Ishikawa (cell line): ENCODE measurements around the gene PKN2.

Source experiments
- CEBPB ChIP-seq: IDR thresholded peaks from 2 replicates; pipeline ENCODE4 v1.6.1; 2012
- CREB1 ChIP-seq: IDR thresholded peaks from 2 replicates; pipeline ENCODE4 v1.6.1; 2012; ENCODE audit warnings: low read depth
- EGR1 ChIP-seq: IDR thresholded peaks from 2 replicates; pipeline ENCODE4 v1.6.1; 2012
- EP300 ChIP-seq: IDR thresholded peaks from 2 replicates; pipeline ENCODE4 v1.6.1; 2012; ENCODE audit warnings: borderline replicate concordance
- FOXM1 ChIP-seq: IDR thresholded peaks from 2 replicates; pipeline ENCODE4 v1.6.1; 2012; ENCODE audit warnings: low read depth, borderline replicate concordance
- NFIC ChIP-seq: IDR thresholded peaks from 2 replicates; pipeline ENCODE4 v1.6.1; 2012
- RAD21 ChIP-seq: IDR thresholded peaks from 2 replicates; pipeline ENCODE4 v1.6.1; 2012; ENCODE audit warnings: low read depth
- TAF1 ChIP-seq: IDR thresholded peaks from 2 replicates; pipeline ENCODE4 v1.6.1; 2012; ENCODE audit warnings: low read depth, mild to moderate bottlenecking
- TCF12 ChIP-seq: IDR thresholded peaks from 2 replicates; pipeline ENCODE4 v1.6.1; 2012; ENCODE audit warnings: low read depth
- TEAD4 ChIP-seq: IDR thresholded peaks from 2 replicates; pipeline ENCODE4 v1.6.1; 2012
- YY1 ChIP-seq: IDR thresholded peaks from 2 replicates; pipeline ENCODE4 v1.6.1; 2012; ENCODE audit warnings: low read depth
- ZBTB7A ChIP-seq: IDR thresholded peaks from 2 replicates; pipeline ENCODE4 v1.6.1; 2012; ENCODE audit warnings: low read depth
- TF ChIP-seq, protein P1 (sequence below): IDR thresholded peaks from 2 replicates; pipeline ENCODE4 v1.6.1; 2012
- TF ChIP-seq, protein P2 (sequence below): IDR thresholded peaks from 2 replicates; pipeline ENCODE4 v1.6.1; 2012; ENCODE audit warnings: low read depth, mild to moderate bottlenecking
- TF ChIP-seq, protein P3 (sequence below): IDR thresholded peaks from 2 replicates; pipeline ENCODE4 v1.6.1; 2012

Gene PKN2

DNA sequence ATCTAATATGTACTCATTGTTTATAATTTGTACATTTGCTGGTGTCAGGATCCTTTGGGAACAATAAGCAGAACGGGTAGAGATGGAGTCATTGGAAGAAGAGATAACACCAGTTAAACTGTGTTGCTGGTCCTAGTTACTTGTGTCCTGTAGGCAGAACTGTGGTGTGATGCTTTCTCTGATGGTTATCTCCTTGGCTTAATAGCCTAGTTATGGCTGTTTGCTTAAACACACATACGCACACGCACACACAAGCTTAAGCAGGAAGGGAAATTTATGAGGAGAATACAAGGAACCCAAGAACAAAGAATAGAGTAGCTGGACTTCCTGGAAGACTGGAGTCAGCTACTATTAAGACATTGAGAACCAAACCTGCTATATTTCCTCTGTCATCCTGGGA, 5.7 kb upstream of the PKN2 start:
- no peak for TF ChIP-seq EP300
- TF ChIP-seq, protein P1, sequence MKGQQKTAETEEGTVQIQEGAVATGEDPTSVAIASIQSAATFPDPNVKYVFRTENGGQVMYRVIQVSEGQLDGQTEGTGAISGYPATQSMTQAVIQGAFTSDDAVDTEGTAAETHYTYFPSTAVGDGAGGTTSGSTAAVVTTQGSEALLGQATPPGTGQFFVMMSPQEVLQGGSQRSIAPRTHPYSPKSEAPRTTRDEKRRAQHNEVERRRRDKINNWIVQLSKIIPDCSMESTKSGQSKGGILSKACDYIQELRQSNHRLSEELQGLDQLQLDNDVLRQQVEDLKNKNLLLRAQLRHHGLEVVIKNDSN: no peak
- TF ChIP-seq CEBPB: no peak
- TF ChIP-seq, protein P2, sequence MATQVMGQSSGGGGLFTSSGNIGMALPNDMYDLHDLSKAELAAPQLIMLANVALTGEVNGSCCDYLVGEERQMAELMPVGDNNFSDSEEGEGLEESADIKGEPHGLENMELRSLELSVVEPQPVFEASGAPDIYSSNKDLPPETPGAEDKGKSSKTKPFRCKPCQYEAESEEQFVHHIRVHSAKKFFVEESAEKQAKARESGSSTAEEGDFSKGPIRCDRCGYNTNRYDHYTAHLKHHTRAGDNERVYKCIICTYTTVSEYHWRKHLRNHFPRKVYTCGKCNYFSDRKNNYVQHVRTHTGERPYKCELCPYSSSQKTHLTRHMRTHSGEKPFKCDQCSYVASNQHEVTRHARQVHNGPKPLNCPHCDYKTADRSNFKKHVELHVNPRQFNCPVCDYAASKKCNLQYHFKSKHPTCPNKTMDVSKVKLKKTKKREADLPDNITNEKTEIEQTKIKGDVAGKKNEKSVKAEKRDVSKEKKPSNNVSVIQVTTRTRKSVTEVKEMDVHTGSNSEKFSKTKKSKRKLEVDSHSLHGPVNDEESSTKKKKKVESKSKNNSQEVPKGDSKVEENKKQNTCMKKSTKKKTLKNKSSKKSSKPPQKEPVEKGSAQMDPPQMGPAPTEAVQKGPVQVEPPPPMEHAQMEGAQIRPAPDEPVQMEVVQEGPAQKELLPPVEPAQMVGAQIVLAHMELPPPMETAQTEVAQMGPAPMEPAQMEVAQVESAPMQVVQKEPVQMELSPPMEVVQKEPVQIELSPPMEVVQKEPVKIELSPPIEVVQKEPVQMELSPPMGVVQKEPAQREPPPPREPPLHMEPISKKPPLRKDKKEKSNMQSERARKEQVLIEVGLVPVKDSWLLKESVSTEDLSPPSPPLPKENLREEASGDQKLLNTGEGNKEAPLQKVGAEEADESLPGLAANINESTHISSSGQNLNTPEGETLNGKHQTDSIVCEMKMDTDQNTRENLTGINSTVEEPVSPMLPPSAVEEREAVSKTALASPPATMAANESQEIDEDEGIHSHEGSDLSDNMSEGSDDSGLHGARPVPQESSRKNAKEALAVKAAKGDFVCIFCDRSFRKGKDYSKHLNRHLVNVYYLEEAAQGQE: no peak
- TF ChIP-seq, protein P3, sequence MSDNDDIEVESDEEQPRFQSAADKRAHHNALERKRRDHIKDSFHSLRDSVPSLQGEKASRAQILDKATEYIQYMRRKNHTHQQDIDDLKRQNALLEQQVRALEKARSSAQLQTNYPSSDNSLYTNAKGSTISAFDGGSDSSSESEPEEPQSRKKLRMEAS: no peak

DNA sequence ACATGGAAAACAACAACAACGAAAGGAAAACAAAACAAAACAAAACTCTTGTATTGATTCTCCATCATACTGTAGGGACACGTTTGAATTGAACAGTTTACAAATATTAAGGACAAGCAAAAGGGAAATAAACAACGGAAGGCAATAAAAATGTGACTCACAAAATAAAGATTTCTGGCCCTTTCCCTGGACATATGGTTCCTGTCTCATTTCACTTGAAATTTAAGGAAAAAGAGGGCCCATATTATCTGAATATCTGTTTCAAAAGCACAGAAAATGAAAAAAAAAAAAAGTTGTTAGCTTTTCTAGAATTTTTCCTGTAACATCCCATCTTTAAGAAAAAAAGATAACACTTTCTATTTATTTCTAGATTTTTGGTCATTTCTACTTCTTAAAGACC, 3.6 kb upstream of the PKN2 start:
- TF ChIP-seq, protein P2: no peak
- TF ChIP-seq TCF12 (no peak), EP300 (no peak), CEBPB (no peak), TAF1 (no peak), EGR1 (no peak), RAD21 (no peak), ZBTB7A (no peak), TEAD4 (no peak), FOXM1 (no peak), CREB1 (no peak), NFIC (no peak), YY1 (no peak)
- TF ChIP-seq, protein P1: no peak
- TF ChIP-seq, protein P3: no peak

DNA sequence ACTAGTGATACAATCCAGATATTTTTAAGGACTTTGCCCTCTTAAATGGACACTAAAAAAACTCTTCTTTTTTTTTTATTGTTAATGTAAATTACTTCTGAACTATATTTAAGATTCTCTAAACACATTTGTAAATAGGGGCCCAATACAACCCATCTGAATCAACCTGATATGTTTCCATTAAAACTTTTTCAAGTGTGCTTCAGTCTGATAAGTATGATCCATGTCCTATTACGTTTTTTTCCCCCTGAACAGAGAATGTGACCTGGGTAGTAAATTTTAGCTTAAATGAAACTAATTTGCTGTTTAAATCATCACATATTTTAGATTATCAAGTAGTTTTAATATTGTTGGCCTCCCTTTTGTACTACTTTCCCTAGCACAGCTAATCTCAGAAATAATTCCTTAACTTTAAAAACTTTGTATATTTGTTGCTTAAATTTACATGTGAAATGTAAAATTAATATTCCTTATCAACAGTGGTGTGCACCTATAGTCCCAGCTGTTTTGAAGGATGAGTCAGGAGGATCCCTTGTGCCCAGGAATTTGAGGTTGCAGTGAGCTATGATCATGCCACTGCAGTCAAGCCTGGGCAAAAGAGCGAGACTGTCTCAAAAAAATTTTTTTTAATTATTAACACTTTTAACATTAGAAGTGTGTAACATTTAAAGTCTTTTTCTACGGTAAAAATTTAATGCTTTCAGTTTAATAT, 3.0 kb upstream of the PKN2 start:
- TF ChIP-seq, protein P1: no peak
- TF ChIP-seq, protein P2: no peak
- TF ChIP-seq CREB1: no peak
- no peak for TF ChIP-seq YY1
- no peak for TF ChIP-seq TAF1
- TF ChIP-seq, protein P3: no peak
- TF ChIP-seq ZBTB7A: no peak
- no peak for TF ChIP-seq TEAD4
- no peak for TF ChIP-seq NFIC
- no peak for TF ChIP-seq EGR1
- TF ChIP-seq RAD21: no peak
- TF ChIP-seq EP300: no peak
- TF ChIP-seq FOXM1: no peak
- TF ChIP-seq TCF12: no peak
- no peak for TF ChIP-seq CEBPB

DNA sequence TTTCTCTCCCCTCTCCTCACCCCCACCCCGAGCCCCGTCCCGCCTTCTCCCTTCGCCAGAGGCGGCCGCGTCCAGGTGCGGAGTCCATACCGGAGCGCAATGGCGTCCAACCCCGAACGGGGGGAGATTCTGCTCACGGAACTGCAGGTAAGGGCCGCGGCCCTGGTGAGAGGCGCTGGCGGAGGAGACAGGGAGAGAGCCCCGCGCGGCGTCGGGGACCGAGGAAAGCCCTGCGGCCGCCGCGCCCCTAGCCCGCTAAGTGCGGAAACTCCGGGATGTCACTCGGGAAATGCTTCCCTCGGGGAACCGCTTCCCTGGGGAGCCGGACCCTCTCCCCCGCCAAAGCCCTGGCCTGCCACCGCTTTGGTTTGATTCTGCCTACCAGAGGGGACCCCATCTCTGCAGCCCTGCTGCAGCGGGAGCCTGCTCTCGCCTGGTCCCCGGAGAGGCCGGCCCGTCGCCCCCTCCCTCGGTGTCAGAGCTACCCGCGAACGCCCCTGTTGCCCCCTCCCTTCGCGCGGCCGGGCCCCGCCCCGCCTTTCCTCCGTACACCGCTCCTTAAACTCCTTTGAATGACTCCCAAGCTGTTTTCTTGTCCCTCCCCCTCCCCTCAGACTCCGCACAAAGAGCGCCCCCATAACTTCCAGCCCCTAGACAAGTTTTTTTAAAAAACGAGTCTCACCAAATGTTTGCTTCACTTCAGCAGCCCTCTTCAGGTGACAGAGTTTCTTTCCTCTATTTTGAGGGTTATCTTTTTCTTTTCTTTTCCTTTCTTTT, 597 bp downstream of the PKN2 start:
- TF ChIP-seq NFIC (no peak), TAF1 (no peak), CEBPB (no peak), RAD21 (no peak), CREB1 (no peak), TCF12 (0 out of 2 replicates have a peak, but pooled peaks have one; percentile 14), ZBTB7A (no peak; the same call in none of the 2 replicates), YY1 (peak; percentile 64), EP300 (0 out of 2 replicates have a peak, but pooled peaks have one; percentile 16), TEAD4 (no peak), FOXM1 (no peak), EGR1 (0 out of 2 replicates have a peak, but pooled peaks have one; percentile 16)
- TF ChIP-seq, protein P3: peak; percentile 3; the same call in 1 of the 2 replicates
- TF ChIP-seq, protein P2: 0 out of 2 replicates have a peak, but pooled peaks have one; percentile 15
- TF ChIP-seq, protein P1: no peak
